ENCODE results near the gene KLHL22. TPM values are rescaled to one million over a fixed set of nuclear protein-coding genes. Genes with fewer than 3 reads are reported as not detected.

The KLHL22 gene
- total and polyA plus RNA-seq, 2 donors: 11.0 to 14.2 TPM

DNA sequence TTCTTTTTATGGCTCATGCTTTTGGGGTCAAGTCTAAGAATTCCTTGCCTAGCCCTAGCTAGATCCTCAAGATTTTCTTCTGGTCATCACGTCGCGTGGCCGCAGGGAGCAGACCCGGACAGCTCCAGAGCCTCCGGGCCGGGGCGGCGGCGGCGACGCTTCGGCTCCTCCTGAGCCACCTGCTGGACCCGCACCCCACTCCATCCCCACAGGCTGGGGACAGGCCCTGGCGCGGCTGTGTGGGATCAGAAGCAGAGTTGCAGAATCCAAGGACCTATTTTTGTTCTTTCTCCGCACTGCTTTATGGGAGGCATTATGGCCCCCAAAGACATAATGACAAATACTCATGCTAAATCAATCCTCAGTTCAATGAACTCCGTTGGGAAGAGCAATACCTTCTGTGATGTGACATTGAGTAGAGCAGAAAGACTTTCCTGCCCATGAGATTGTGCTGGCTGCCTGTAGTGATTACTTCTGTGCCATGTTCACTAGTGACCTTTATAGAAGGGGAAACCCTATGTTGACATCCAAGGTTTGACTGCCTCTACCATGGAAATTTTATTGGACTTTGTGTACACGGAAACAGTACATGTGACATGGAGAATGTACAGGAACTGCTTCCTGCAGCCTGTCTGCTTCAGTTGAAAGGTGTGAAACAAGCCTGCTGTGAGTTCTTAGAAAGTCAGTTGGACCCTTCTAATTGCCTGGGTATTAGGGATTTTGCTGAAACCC is 45.6 kb downstream of the KLHL22 start:
- no peaks in the 10 kb centered on the region for H3K4me1 ChIP-seq (ENCODE audit: control insufficient read depth in 2 of 2, insufficient read depth in 2 of 2, low read length in 2 of 2)
- H3K36me3 ChIP-seq (ENCODE audit: control insufficient read depth in 2 of 2, insufficient read depth in 2 of 2, low read length in 1 of 2): peaks cover 0 to 3% of the 10 kb centered on the region in 2 donors
- no peaks in the 10 kb centered on the region for H3K27me3 ChIP-seq (ENCODE audit: control insufficient read depth in 2 of 2, insufficient read depth in 1 of 2, low read length in 1 of 2)
- no peak overlapping the region for H3K4me3 ChIP-seq (ENCODE audit: low read length in 2 of 2)
- DNase-seq (ENCODE audit: low read depth in 6 of 9, low spot score in 9 of 9): no peak
- H3K27ac ChIP-seq (ENCODE audit: low read depth in 1 of 2, low read length in 1 of 2): no peak overlapping the region
- H3K9me3 ChIP-seq (ENCODE audit: control insufficient read depth in 2 of 2, insufficient read depth in 1 of 2, low read length in 1 of 2): no peaks in the 10 kb centered on the region
- WGBS: 98% methylated on average over 19 of the region's 19 CpGs

DNA sequence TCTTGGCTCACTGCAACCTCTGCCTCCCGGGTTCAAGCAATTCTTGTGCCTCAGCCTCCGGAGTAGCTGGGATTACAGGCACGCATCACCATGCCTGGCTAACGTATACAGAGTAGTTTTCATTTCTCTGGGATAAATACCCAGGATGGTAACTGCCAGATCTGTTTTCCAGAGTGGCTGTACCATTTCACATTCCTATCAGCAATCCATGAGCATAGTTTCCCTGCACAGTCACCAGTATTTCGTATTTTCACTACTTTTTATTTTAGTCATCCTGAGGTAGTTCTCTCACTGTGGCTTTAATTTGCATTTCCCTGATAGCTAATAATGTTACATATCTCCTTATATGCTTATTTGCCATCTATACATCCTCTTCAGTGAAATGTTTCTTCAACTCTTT is 47.0 kb downstream of the KLHL22 start:
- Histone ChIP-seq H3K4me1 (ENCODE audit: control insufficient read depth in 2 of 2, insufficient read depth in 2 of 2, low read length in 2 of 2) (no peaks in the 10 kb centered on the region), H3K4me3 (ENCODE audit: low read length in 2 of 2) (no peak overlapping the region), H3K9me3 (ENCODE audit: control insufficient read depth in 2 of 2, insufficient read depth in 1 of 2, low read length in 1 of 2) (no peaks in the 10 kb centered on the region), H3K27me3 (ENCODE audit: control insufficient read depth in 2 of 2, insufficient read depth in 1 of 2, low read length in 1 of 2) (no peaks in the 10 kb centered on the region), H3K36me3 (ENCODE audit: control insufficient read depth in 2 of 2, insufficient read depth in 2 of 2, low read length in 1 of 2) (peaks cover 0 to 3% of the 10 kb centered on the region in 2 donors), H3K27ac (ENCODE audit: low read depth in 1 of 2, low read length in 1 of 2) (no peak overlapping the region)
- no peak for DNase-seq (ENCODE audit: low read depth in 6 of 9, low spot score in 9 of 9)
- WGBS: 98% methylated on average over 5 of the region's 5 CpGs

DNA sequence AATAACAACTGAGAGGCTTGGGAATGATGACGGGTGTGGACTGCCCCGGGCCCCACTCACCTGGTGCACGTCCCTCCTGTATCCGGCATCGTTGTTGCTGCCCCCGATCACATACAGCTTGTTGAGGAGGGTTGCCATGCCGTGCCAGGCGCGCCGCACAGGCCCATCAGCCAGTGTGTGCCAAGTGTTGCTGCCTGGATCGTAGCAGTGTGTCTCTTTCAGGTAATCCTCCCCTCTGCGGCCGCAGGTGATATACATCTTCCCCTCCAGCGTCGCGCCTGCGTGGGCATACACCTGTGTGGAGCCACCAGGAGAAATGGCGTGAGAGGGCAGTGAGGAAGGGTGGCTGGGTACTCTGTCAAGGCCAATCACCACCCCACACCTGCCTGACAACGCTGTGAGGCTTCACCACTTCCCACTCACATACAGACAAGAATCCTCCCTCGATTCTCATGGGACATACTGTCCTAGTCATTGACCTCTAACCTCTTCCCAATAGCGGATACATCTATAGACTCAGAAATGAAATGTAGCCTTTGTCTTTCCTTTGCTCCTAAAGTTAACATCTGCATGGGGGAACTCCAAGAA is 49.1 kb downstream of the KLHL22 start:
- Histone ChIP-seq H3K4me1 (ENCODE audit: control insufficient read depth in 2 of 2, insufficient read depth in 2 of 2, low read length in 2 of 2) (no peaks in the 10 kb centered on the region), H3K27me3 (ENCODE audit: control insufficient read depth in 2 of 2, insufficient read depth in 1 of 2, low read length in 1 of 2) (no peaks in the 10 kb centered on the region), H3K9me3 (ENCODE audit: control insufficient read depth in 2 of 2, insufficient read depth in 1 of 2, low read length in 1 of 2) (no peaks in the 10 kb centered on the region), H3K4me3 (ENCODE audit: low read length in 2 of 2) (no peak overlapping the region), H3K27ac (ENCODE audit: low read depth in 1 of 2, low read length in 1 of 2) (no peak overlapping the region), H3K36me3 (ENCODE audit: control insufficient read depth in 2 of 2, insufficient read depth in 2 of 2, low read length in 1 of 2) (peaks cover 0 to 8% of the 10 kb centered on the region in 2 donors)
- no peak for DNase-seq (ENCODE audit: low read depth in 6 of 9, low spot score in 9 of 9)
- 98% methylated on average over 21 of the region's 21 CpGs for WGBS

DNA sequence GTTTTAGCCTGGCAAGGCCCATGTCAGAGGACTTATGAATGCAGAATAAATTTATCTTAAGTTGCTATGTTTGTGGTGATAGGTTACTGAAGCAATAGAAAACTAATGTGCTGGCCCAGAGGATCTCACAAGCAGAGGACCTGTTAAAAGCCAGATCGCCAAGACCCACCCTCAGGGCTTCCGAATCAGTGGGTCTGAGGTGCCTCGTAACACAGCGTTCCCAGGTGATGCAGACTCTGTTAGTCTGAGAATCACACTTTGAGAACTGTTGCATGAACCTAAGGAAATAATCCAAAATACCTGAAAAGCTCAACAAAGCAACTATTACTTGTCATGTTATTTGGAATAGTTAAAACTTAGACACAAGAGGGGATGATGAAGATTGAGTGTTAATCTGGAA is 51.3 kb downstream of the KLHL22 start:
- Histone ChIP-seq H3K4me1 (ENCODE audit: control insufficient read depth in 2 of 2, insufficient read depth in 2 of 2, low read length in 2 of 2) (no peaks in the 10 kb centered on the region), H3K4me3 (ENCODE audit: low read length in 2 of 2) (no peak overlapping the region), H3K27ac (ENCODE audit: low read depth in 1 of 2, low read length in 1 of 2) (no peak overlapping the region), H3K36me3 (ENCODE audit: control insufficient read depth in 2 of 2, insufficient read depth in 2 of 2, low read length in 1 of 2) (peaks cover 0 to 8% of the 10 kb centered on the region in 2 donors), H3K9me3 (ENCODE audit: control insufficient read depth in 2 of 2, insufficient read depth in 1 of 2, low read length in 1 of 2) (no peaks in the 10 kb centered on the region), H3K27me3 (ENCODE audit: control insufficient read depth in 2 of 2, insufficient read depth in 1 of 2, low read length in 1 of 2) (peaks cover 0 to 17% of the 10 kb centered on the region in 2 donors)
- 99% methylated on average over 4 of the region's 4 CpGs for WGBS
- no peak for DNase-seq (ENCODE audit: low read depth in 6 of 9, low spot score in 9 of 9)

DNA sequence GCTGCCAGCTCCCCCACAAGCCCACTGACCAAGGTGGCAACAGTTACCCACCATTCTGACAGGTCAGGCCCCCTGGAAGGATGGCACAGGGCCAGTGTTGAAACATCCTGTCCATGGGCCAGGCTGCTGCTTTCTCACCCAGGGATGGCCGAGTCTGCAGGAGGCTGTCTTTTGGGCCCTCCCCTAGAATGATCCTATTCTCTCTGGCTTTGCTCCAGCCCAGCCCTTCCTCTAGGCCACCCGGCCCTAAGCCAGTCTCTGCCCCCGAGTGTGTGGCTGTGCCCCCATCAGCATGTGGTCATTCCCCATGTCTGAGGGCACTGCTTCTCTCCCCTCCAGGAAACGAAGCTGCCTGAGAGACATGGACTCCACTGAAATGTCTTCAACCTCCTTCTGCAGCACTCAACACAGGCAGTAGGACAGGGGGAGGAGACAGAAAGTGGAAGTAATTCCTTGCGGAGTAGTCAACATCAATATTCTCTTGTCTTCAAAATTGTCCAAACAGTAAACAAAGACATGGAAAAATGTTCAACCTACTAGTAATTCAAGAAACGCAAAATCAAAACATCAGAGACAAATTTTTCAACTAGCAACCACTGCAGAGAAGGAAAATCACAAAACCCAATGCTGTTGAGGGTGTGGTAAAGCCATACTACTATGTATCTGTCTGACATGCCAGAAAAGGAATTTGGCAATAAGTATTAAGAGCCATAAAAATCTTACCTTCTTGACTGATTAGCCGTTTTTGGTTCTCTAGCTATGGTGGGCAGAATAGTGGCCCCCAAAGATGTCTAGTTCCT is 52.9 kb downstream of the KLHL22 start:
- Histone ChIP-seq H3K9me3 (ENCODE audit: control insufficient read depth in 2 of 2, insufficient read depth in 1 of 2, low read length in 1 of 2) (no peaks in the 10 kb centered on the region), H3K4me1 (ENCODE audit: control insufficient read depth in 2 of 2, insufficient read depth in 2 of 2, low read length in 2 of 2) (no peaks in the 10 kb centered on the region), H3K27ac (ENCODE audit: low read depth in 1 of 2, low read length in 1 of 2) (no peak overlapping the region), H3K27me3 (ENCODE audit: control insufficient read depth in 2 of 2, insufficient read depth in 1 of 2, low read length in 1 of 2) (peaks cover 11 to 33% of the 10 kb centered on the region in 2 donors), H3K4me3 (ENCODE audit: low read length in 2 of 2) (no peak overlapping the region), H3K36me3 (ENCODE audit: control insufficient read depth in 2 of 2, insufficient read depth in 2 of 2, low read length in 1 of 2) (peaks cover 0 to 8% of the 10 kb centered on the region in 2 donors)
- DNase-seq (ENCODE audit: low read depth in 6 of 9, low spot score in 9 of 9): no peak
- 95% methylated on average over 7 of the region's 7 CpGs for WGBS

DNA sequence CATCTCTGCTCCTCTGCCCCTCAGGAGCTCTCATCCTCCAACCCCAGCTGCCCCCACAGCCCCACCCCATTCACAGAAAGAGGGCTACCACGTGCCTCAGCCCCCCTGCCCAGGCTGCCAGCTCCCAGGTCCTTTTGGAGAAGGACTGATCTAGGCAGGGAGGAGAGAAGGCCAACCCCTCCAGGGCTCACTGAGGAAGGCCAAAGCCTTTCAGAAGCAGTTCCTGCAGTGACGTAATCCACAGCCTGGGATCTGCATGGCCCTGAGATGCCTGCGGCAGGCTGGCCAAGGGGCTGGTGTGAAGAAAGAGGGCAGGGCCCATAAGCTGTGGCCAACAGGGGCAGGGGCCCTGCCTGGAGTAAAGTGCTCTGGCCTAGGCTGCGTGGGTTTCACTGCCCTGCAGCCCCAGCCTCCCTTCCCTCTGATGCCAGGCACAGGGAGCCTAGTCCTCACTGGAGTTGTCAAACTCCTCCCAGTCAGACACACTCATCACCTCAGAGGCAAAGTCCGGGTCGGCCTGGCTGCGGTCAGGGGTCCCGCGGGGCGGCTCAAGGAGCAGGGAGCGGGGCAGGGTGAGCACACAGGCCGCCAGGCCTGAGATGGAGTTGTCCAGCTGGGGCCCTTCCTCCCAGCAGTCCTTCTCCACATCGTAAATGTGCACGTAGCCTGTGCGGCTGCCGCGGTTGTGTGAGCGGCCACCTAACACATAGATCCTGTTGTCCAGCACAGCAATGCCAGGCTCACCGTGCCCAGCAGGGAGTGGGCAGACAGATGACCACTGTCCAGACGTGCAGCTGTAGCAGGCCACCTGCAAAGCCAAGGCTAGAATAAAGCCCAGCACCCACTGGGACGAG is 53.7 kb downstream of the KLHL22 start:
- DNase-seq (ENCODE audit: low read depth in 6 of 9, low spot score in 9 of 9): no peak
- H3K36me3 ChIP-seq (ENCODE audit: control insufficient read depth in 2 of 2, insufficient read depth in 2 of 2, low read length in 1 of 2): peaks cover 0 to 8% of the 10 kb centered on the region in 2 donors
- peaks cover 0 to 5% of the 10 kb centered on the region in 2 donors for H3K4me1 ChIP-seq (ENCODE audit: control insufficient read depth in 2 of 2, insufficient read depth in 2 of 2, low read length in 2 of 2)
- H3K9me3 ChIP-seq (ENCODE audit: control insufficient read depth in 2 of 2, insufficient read depth in 1 of 2, low read length in 1 of 2): no peaks in the 10 kb centered on the region
- peaks cover 11 to 40% of the 10 kb centered on the region in 2 donors for H3K27me3 ChIP-seq (ENCODE audit: control insufficient read depth in 2 of 2, insufficient read depth in 1 of 2, low read length in 1 of 2)
- H3K27ac ChIP-seq (ENCODE audit: low read depth in 1 of 2, low read length in 1 of 2): no peak overlapping the region
- WGBS: 97% methylated on average over 21 of the region's 21 CpGs
- no peak overlapping the region for H3K4me3 ChIP-seq (ENCODE audit: low read length in 2 of 2)

DNA sequence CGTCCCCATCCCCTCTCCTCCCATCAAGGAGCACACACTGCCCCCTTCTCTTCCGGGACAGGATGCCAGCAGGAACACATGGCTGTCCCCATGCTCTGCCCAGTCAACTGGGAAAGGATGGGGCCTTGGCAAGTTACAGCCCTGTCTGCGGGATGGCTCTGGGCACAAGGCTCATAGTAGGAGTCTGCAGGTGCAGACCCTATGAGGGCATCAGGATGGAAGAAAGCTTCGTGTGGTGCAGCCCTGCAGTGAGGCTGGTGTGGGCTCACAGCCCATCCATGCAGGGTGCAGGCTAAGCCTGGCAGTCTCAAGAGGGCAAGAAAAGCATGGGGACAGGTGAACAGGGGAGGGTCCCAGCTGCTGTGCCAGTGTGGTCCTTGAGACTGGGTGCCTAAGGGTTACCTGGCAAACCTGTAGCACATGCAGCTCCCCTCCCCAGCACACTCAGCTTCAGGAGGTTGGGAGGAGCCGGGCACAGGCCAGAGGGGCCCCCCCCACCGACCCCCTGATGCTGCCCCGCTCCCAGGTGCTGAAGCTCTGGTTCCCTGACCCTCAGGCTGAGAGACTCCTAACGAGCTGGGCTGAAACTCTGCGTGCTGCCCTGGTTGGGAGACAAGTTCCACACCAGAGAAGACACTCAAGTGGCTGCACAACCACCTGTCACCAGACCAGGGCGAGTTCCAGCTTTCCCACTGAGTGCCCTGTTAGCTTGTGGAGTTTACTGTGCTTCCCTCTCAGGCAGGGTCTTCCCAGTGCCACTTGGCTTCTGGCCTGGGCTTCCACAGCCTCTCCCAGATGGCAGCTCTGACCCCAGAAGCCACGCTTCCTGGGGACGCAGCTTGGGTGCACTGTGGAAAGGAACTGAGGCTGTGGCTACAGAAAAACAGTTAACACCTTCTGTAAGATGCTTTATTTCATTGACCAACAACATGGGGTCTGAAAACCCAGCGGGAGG is 54.7 kb downstream of the KLHL22 start:
- Histone ChIP-seq H3K9me3 (ENCODE audit: control insufficient read depth in 2 of 2, insufficient read depth in 1 of 2, low read length in 1 of 2) (no peaks in the 10 kb centered on the region), H3K27ac (ENCODE audit: low read depth in 1 of 2, low read length in 1 of 2) (no peak overlapping the region), H3K36me3 (ENCODE audit: control insufficient read depth in 2 of 2, insufficient read depth in 2 of 2, low read length in 1 of 2) (peaks cover 0 to 5% of the 10 kb centered on the region in 2 donors), H3K27me3 (ENCODE audit: control insufficient read depth in 2 of 2, insufficient read depth in 1 of 2, low read length in 1 of 2) (peaks cover 20 to 49% of the 10 kb centered on the region in 2 donors), H3K4me3 (ENCODE audit: low read length in 2 of 2) (no peak overlapping the region), H3K4me1 (ENCODE audit: control insufficient read depth in 2 of 2, insufficient read depth in 2 of 2, low read length in 2 of 2) (peaks cover 0 to 8% of the 10 kb centered on the region in 2 donors)
- DNase-seq (ENCODE audit: low read depth in 6 of 9, low spot score in 9 of 9): no peak
- 84% methylated on average over 13 of the region's 13 CpGs for WGBS

All from thymus (tissue), 11 donors.